KOPT-K1 (cell line): Measurements from ENCODE around the gene PKIG.
"Not testable (repeated sequence)": the region's sequence is repeated elsewhere in the genome, so short reads cannot be mapped to it uniquely, and the experiment has no call there.

Experiments used
- H3K27ac ChIP-seq: fragments of 200-600 bp; sonication (generic); 2 replicates; pipeline ENCODE4 v1.5.1; 2016; ENCODE audit warnings: antibody characterized with exemption, mild to moderate bottlenecking, low read depth, low read length; ENCODE audit not compliant: poor library complexity, severe bottlenecking
- H3K36me3 ChIP-seq: fragments of 200-600 bp; sonication (generic); 2 replicates; pipeline ENCODE4 v1.5.1; 2017; ENCODE audit warnings: antibody characterized with exemption, mild to moderate bottlenecking, low read length, moderate library complexity; ENCODE audit not compliant: insufficient read depth
- H3K9me3 ChIP-seq: fragments of 200-600 bp; sonication (generic); 2 replicates; pipeline ENCODE4 v1.5.1; 2017; ENCODE audit warnings: antibody characterized with exemption, low read length, mild to moderate bottlenecking; ENCODE audit not compliant: insufficient read depth, poor library complexity, severe bottlenecking

Gene PKIG

DNA sequence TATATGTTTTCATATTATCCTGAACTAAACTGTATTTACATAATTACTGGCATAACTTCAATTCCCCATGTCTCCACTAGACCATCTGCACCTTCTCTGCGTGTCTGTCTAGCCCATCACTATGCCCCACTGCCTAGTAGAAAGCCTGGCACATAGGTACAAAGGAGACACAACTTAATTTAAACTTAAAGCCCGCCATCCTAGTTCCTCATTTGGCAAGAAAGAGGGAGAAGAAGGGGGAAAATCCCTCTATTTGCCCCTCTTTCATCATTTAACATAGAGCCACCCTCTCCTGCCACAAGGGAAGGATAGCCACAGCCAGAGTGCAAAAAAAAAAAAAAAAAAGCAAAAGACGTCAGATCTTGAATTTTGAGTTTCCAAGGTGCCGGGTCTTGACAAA lies 1.8 kb downstream of the PKIG start:
- Histone ChIP-seq H3K36me3 (no peaks in the 10 kb centered on the region), H3K27ac (no peak overlapping the region), H3K9me3 (no peaks in the 10 kb centered on the region)

DNA sequence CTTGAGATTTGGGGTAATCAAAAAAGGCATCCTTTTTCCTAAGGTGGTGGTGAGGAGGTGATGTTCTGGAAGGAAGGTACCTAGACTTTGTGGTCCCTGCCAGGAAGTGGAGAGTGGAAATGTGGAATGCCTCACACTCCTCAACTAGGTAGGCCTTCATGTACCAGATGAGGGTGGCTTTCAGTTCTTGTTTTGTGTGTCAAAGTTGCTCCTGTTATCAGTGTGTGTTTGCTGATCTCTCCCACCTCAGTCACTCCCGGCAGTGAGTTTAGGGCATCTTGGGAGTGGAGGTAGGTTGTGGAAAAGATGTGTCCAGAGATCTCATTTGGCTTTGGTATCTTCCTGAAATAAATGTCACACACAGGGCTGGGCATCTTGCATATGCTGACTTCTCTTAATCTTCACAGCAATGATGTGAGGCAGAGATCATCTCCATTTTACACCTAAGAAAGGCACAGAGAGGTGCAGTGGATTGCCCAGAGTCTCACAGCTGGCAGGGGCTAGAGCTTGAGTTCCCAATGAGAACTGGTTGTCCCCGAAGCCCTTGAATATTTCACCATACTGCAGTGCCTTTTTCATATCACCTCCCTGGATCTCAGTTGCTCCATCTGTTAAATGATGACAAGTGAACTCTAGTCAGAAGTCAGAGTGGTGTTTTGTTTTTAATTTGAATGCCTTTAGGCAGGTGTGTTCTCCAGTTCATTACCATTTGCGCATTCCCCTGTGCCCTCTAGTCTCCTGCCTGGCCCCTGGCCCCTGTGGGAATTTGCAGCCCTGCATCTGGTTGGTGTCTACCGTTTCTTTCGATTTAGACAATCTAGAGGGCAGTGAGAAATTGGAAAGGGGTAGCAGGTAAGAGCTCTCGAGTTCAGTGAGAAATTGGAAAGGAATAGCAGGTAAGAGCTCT lies 2.9 kb downstream of the PKIG start:
- Histone ChIP-seq H3K36me3 (no peaks in the 10 kb centered on the region), H3K27ac (no peak overlapping the region), H3K9me3 (no peaks in the 10 kb centered on the region)

GRCh38 chr20:44586289-44586911 lies 4.0 kb downstream of the PKIG start:
- Histone ChIP-seq H3K27ac (no peak overlapping the region), H3K36me3 (no peaks in the 10 kb centered on the region), H3K9me3 (no peaks in the 10 kb centered on the region)

- no peak overlapping the region for H3K27ac ChIP-seq
- H3K9me3 ChIP-seq: no peaks in the 10 kb centered on the region
- H3K36me3 ChIP-seq: no peaks in the 10 kb centered on the region
Observed at GRCh38 chr20:44587035-44587980, 4.9 kb downstream of the PKIG start.

- not testable (repeated sequence) for H3K27ac ChIP-seq, H3K9me3 ChIP-seq, H3K36me3 ChIP-seq
Observed at GRCh38 chr20:44588321-44588720, 5.9 kb downstream of the PKIG start.

DNA sequence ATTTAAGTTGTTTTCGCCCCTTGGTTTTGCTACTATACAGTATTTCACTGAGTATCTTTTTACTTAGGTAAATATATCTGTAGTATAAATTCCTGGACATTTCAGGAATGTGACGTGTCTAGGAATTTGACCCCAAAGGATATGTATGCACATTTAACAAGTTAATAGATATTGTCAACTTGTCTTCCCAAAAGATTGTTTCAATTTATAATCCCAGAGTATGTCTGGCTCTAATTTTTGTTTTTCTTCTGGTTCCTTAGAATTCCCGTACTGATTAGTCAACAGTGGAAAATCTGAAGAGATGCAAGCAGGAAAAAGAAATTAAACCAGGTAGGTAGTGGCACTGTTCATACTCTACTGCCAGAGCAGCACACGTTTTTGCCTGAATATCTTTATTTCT lies 7.2 kb downstream of the PKIG start:
- Histone ChIP-seq H3K9me3 (no peaks in the 10 kb centered on the region), H3K36me3 (no peaks in the 10 kb centered on the region), H3K27ac (no peak overlapping the region)

- Histone ChIP-seq H3K9me3 (no peaks in the 10 kb centered on the region), H3K36me3 (no peaks in the 10 kb centered on the region), H3K27ac (no peak overlapping the region)
Observed at GRCh38 chr20:44590980-44591778, 8.8 kb downstream of the PKIG start.

GRCh38 chr20:44592366-44592765 lies 10.0 kb downstream of the PKIG start:
- Histone ChIP-seq H3K9me3 (no peaks in the 10 kb centered on the region), H3K36me3 (no peaks in the 10 kb centered on the region), H3K27ac (no peak overlapping the region)

DNA sequence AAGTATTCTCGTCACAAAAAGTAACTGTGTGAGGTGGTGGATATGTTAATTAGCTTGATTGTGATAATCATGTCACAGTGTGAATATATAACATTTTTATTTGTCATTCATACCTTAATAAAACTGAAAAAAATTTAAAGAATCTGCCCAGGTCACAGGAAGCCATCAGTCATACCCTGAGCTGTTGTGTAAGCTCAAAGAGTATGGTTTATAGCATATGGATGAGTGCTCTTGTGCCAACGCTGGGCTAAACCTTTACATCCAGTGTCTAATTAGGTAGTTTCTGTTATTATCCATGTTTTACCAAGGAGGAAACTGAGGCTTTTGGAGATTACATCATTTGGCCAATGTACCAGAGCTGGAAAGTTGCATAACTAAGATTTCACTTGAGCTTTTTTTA lies 11.4 kb downstream of the PKIG start:
- no peaks in the 10 kb centered on the region for H3K9me3 ChIP-seq
- H3K36me3 ChIP-seq: no peaks in the 10 kb centered on the region
- no peak overlapping the region for H3K27ac ChIP-seq

DNA sequence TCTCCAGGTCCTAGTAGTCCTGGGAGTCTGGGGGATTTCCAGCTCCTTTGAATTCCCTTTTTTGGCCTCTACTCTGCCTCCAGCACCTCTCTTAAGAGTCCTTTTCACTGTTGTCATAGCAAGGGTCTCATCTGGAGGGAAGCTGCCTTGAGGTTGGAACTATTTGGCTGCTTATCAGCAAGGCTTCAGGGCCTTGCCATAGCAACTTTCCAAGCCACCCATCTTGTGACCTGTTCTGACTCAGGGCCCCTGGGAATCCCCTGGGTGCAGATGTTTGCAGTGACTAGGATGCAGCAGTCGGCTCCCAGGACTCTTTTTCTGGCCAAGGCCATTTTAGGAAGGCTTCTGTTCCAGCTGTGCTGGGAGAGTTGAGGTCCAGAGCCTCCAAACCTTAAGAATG lies 12.4 kb downstream of the PKIG start:
- no peak overlapping the region for H3K27ac ChIP-seq
- H3K9me3 ChIP-seq: no peaks in the 10 kb centered on the region
- no peaks in the 10 kb centered on the region for H3K36me3 ChIP-seq

DNA sequence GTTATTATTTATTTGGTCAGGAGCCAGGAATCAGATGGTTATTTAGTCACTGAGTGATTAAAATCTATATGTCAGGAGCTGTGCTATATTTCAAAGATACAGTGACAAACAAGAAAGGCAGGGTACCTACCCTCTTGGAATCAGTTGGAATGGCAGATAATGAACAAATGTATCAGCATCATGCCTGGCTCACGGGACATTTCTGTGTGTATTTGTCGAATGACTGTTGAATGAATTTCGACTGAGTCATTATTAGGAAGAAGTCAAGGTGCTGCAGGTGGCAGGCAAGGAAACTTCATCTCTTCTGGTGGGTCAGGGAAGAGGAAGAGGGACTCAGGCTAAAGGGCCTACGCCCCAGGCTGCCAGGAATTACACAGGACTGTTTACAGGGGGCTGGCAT lies 13.6 kb downstream of the PKIG start:
- no peak overlapping the region for H3K27ac ChIP-seq
- no peaks in the 10 kb centered on the region for H3K36me3 ChIP-seq
- no peaks in the 10 kb centered on the region for H3K9me3 ChIP-seq

- Histone ChIP-seq H3K9me3 (no peaks in the 10 kb centered on the region), H3K27ac (no peak overlapping the region), H3K36me3 (no peaks in the 10 kb centered on the region)
Observed at GRCh38 chr20:44596876-44597275, 14.5 kb downstream of the PKIG start.

DNA sequence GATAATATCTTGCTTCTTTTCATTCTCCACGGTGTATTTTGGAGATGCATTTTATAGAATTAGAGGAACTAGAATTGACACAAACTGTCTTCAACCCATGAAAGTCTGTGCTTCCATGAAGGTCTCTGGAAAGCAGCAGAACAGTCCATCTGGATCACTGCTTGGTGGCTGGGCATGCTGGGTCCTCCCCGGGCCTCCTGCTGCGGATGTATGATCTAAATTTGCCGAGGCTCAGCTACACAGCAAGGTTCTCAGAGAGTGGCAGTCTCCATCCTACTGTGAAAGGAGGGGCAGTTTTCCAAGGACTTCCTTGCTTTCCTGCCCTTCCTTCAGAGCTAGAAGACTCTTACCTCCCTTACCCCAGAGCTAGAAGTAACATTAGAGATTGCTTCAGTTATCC lies 15.1 kb downstream of the PKIG start:
- no peak overlapping the region for H3K27ac ChIP-seq
- no peaks in the 10 kb centered on the region for H3K36me3 ChIP-seq
- no peaks in the 10 kb centered on the region for H3K9me3 ChIP-seq

- H3K9me3 ChIP-seq: no peaks in the 10 kb centered on the region
- H3K36me3 ChIP-seq: no peaks in the 10 kb centered on the region
- H3K27ac ChIP-seq: peak overlapping the region; percentile 60
Observed at GRCh38 chr20:44597930-44598329, 15.6 kb downstream of the PKIG start.
